NB4 (cell line): ENCODE measurements around the gene OARD1.
"Not testable (repeated sequence)": the region's sequence is repeated elsewhere in the genome, so short reads cannot be mapped to it uniquely, and the experiment has no call there.

Source experiments
- DNase-seq: peaks from one replicate; pipeline ENCODE4 v3.0.0; 2010; ENCODE audit warnings: low read depth
- H3K4me3 ChIP-seq: one replicate; pipeline ENCODE4 v1.5.1; 2011; ENCODE audit warnings: mild to moderate bottlenecking, low read depth, low read length, moderate library complexity
- CTCF ChIP-seq: IDR thresholded peaks from one replicate; pipeline ENCODE4 v1.5.1; 2012; ENCODE audit warnings: low read depth, low read length
- MAX ChIP-seq: IDR thresholded peaks from 2 replicates; pipeline ENCODE4 v1.6.1; 2011; ENCODE audit warnings: low read depth, low read length
- MYC ChIP-seq: IDR thresholded peaks from 2 replicates; pipeline ENCODE4 v1.6.1; 2011; ENCODE audit warnings: low read depth, low read length
- POLR2A ChIP-seq: IDR thresholded peaks from 2 replicates; pipeline ENCODE4 v1.6.1; 2011; ENCODE audit warnings: mild to moderate bottlenecking; ENCODE audit not compliant: insufficient read length; ENCODE audit errors: extremely low read depth

The OARD1 gene

GRCh38 chr6:41071923-41072835, at the start of gene OARD1:
Gene OARD1 (minus strand): TSS chr6:41072356. CDS start chr6:41071634, 722 bp downstream.
- TF ChIP-seq MAX (peak; percentile 57), CTCF (no peak), POLR2A (peak; percentile 86), MYC (peak; percentile 73)
- peak; percentile 99 for DNase-seq
- peak within 1 kb of the TSS; percentile 81 for H3K4me3 ChIP-seq

GRCh38 chr6:41120058-41120457, 47.9 kb upstream of the OARD1 start:
- TF ChIP-seq MAX (no peak), MYC (no peak), CTCF (no peak), POLR2A (no peak)
- H3K4me3 ChIP-seq: no peak overlapping the region
- DNase-seq: no peak

- no peak overlapping the region for H3K4me3 ChIP-seq
- TF ChIP-seq MAX (no peak), CTCF (no peak), MYC (no peak), POLR2A (no peak)
Observed at GRCh38 chr6:41119508-41119907, 47.4 kb upstream of the OARD1 start.

GRCh38 chr6:41115027-41115426, 42.9 kb upstream of the OARD1 start:
- not testable (repeated sequence) for DNase-seq

More at GRCh38 chr6:41119508-41119907, 47.4 kb upstream of the OARD1 start:
- DNase-seq: no peak

GRCh38 chr6:41111017-41111416, 38.9 kb upstream of the OARD1 start:
- TF ChIP-seq MYC (no peak), POLR2A (no peak), CTCF (no peak), MAX (no peak)
- DNase-seq: no peak
- no peak overlapping the region for H3K4me3 ChIP-seq

More at GRCh38 chr6:41115027-41115426, 42.9 kb upstream of the OARD1 start:
- not testable (repeated sequence) for H3K4me3 ChIP-seq

- no peak for DNase-seq
- H3K4me3 ChIP-seq: no peak overlapping the region
- no peak for TF ChIP-seq CTCF
- TF ChIP-seq MYC: no peak
- no peak for TF ChIP-seq POLR2A
- no peak for TF ChIP-seq MAX
Observed at GRCh38 chr6:41103847-41104246, 31.7 kb upstream of the OARD1 start.
